Liver (tissue), 9 donors: ENCODE results near the gene C5. TPM values are rescaled to one million over a fixed set of nuclear protein-coding genes. Genes with fewer than 3 reads are reported as not detected.
A peak's percentile ranks its signal among the peaks of the same experiment; 100 is the strongest.

Experiments
- DNase-seq: peaks from one replicate; pipeline ENCODE4 v3.0.0-alpha.2; 2017; ENCODE audit warnings: low spot score
- H3K27ac ChIP-seq, 2 donors: one replicate each; pipeline ENCODE4 v1.7.0; 2013; ENCODE audit warnings: inconsistent platforms in 2 of 2, low read length in 2 of 2, control low read depth in 1 of 2, low read depth in 1 of 2, mild to moderate bottlenecking in 1 of 2
- H3K27me3 ChIP-seq, 4 donors: one replicate each; pipeline versions ENCODE4 v1.6.1 to v1.7.0; 2013; ENCODE audit warnings: low read length in 3 of 4, inconsistent platforms in 1 of 4, mild to moderate bottlenecking in 1 of 4, moderate library complexity in 1 of 4; ENCODE audit not compliant: control insufficient read depth in 4 of 4, insufficient read depth in 4 of 4
- H3K36me3 ChIP-seq, 4 donors: one replicate each; pipeline versions ENCODE4 v1.6.1 to v1.7.0; 2013; ENCODE audit warnings: low read length in 3 of 4, mild to moderate bottlenecking in 3 of 4, low read depth in 1 of 4, moderate library complexity in 1 of 4; ENCODE audit not compliant: control insufficient read depth in 4 of 4, insufficient read depth in 3 of 4
- H3K4me1 ChIP-seq, 4 donors: one replicate each; pipeline versions ENCODE4 v1.6.1 to v1.7.0; 2013; ENCODE audit warnings: low read length in 3 of 4, mild to moderate bottlenecking in 3 of 4, moderate library complexity in 1 of 4; ENCODE audit not compliant: control insufficient read depth in 4 of 4, insufficient read depth in 4 of 4
- H3K4me3 ChIP-seq, 3 donors: one replicate each; pipeline versions ENCODE4 v1.6.1 to v1.7.0; 2013; ENCODE audit warnings: low read length in 3 of 3, control low read depth in 1 of 3, low read depth in 1 of 3, mild to moderate bottlenecking in 1 of 3
- H3K9ac ChIP-seq, 2 donors: one replicate each; pipeline ENCODE4 v1.7.0; 2013; ENCODE audit warnings: low read length in 2 of 2, mild to moderate bottlenecking in 2 of 2, moderate library complexity in 2 of 2, control low read depth in 1 of 2, low read depth in 1 of 2
- H3K9me3 ChIP-seq, 4 donors: one replicate each; pipeline versions ENCODE4 v1.6.1 to v1.7.0; 2013; ENCODE audit warnings: low read length in 3 of 4; ENCODE audit not compliant: control insufficient read depth in 4 of 4
- EGR1 ChIP-seq, 2 donors: IDR thresholded peaks; 2 replicates each; pipeline ENCODE4 v1.6.1; 2016 to 2018; ENCODE audit warnings: antibody characterized with exemption in 2 of 2, low read depth in 2 of 2
- FOXA1 ChIP-seq: IDR thresholded peaks from 2 replicates; pipeline ENCODE4 v1.6.1; 2016; ENCODE audit warnings: antibody characterized with exemption
- FOXA2 ChIP-seq: IDR thresholded peaks from 2 replicates; pipeline ENCODE4 v1.6.1; 2016; ENCODE audit warnings: antibody characterized with exemption
- GABPA ChIP-seq, 2 donors: IDR thresholded peaks in 1 of 2; conservative IDR thresholded peaks in 1 of 2; 2 replicates each; pipeline ENCODE4 v1.6.1; 2016; ENCODE audit warnings: antibody characterized with exemption in 2 of 2, mild to moderate bottlenecking in 1 of 2, moderate library complexity in 1 of 2
- HNF4A ChIP-seq, 2 donors: conservative IDR thresholded peaks; 2 replicates each; pipeline ENCODE4 v1.6.1; 2016; ENCODE audit warnings: antibody characterized with exemption in 2 of 2, mild to moderate bottlenecking in 2 of 2
- HNF4G ChIP-seq: IDR thresholded peaks from 2 replicates; pipeline ENCODE4 v1.6.1; 2016; ENCODE audit warnings: antibody characterized with exemption
- JUND ChIP-seq, 2 donors: IDR thresholded peaks; 2 replicates each; pipeline ENCODE4 v1.6.1; 2016; ENCODE audit warnings: antibody characterized with exemption in 2 of 2
- NR2F2 ChIP-seq: IDR thresholded peaks from 2 replicates; pipeline ENCODE4 v1.6.1; 2016; ENCODE audit warnings: antibody characterized with exemption
- RAD21 ChIP-seq, 2 donors: IDR thresholded peaks; 2 replicates each; pipeline ENCODE4 v1.6.1; 2016; ENCODE audit warnings: antibody characterized with exemption in 2 of 2, mild to moderate bottlenecking in 2 of 2
- RXRA ChIP-seq, 2 donors: IDR thresholded peaks; 2 replicates each; pipeline ENCODE4 v1.6.1; 2017 to 2018; ENCODE audit warnings: antibody characterized with exemption in 2 of 2, mild to moderate bottlenecking in 1 of 2
- SP1 ChIP-seq: IDR thresholded peaks from 2 replicates; pipeline ENCODE4 v1.6.1; 2018; ENCODE audit warnings: antibody characterized with exemption, mild to moderate bottlenecking
- TAF1 ChIP-seq: conservative IDR thresholded peaks from 2 replicates; pipeline ENCODE4 v1.6.1; 2016; ENCODE audit warnings: antibody characterized with exemption, mild to moderate bottlenecking
- YY1 ChIP-seq: IDR thresholded peaks from 2 replicates; pipeline ENCODE4 v1.6.1; 2016; ENCODE audit warnings: antibody characterized with exemption, mild to moderate bottlenecking
- WGBS: extraction: QIAGEN DNeasy Blood & Tissue Kit; methylation state at CpG from one replicate; pipeline ENCODE4 v1.1.7; 2013; 5-methylcytosine and 5-hydroxymethylcytosine counted together
- polyA plus RNA-seq, 2 donors: library from polyadenylated mRNA; stranded (reverse) in 1 of 2; unstranded in 1 of 2; fragments of 200-250 nt in 1 of 2; fragments of >200 nt in 1 of 2; fragmentation: Nextera tagmentation in 1 of 2; extraction: Ambion mirVana in 1 of 2; gene quantifications; one replicate each; pipeline versions ENCODE4 v1.2.1 to v1.2.3, GENCODE V29; 2013 to 2015
- total RNA-seq, 2 donors: library from RNA; depleted of rRNA; stranded (reverse); fragments of >200 nt; gene quantifications; one replicate each; pipeline ENCODE4 v1.2.3, GENCODE V29; 2014
- TF ChIP-seq, protein P1 (sequence below): fragments of 150-350 bp; IDR thresholded peaks from 2 replicates; pipeline ENCODE4 v1.5.1; 2017; ENCODE audit warnings: improper control_type of control experiment, low read depth, low read length; ENCODE audit not compliant: missing input control
- TF ChIP-seq, protein P2 (sequence below): IDR thresholded peaks from 2 replicates; pipeline ENCODE4 v1.6.1; 2016; ENCODE audit warnings: antibody characterized with exemption
- TF ChIP-seq, protein P3 (sequence below): IDR thresholded peaks from 2 replicates; pipeline ENCODE4 v1.6.1; 2016; ENCODE audit warnings: antibody characterized with exemption, mild to moderate bottlenecking
- TF ChIP-seq, protein P4 (sequence below): IDR thresholded peaks from 2 replicates; pipeline ENCODE4 v1.6.1; 2016; ENCODE audit warnings: antibody characterized with exemption
- donor health status: healthy.
- donor health status: healthy.
- donor health status: healthy.
- donor health status: healthy.
- donor health status: healthy.

C5 gene
- total and polyA plus RNA-seq, 4 donors = 127 to 485 (median 361) TPM

DNA sequence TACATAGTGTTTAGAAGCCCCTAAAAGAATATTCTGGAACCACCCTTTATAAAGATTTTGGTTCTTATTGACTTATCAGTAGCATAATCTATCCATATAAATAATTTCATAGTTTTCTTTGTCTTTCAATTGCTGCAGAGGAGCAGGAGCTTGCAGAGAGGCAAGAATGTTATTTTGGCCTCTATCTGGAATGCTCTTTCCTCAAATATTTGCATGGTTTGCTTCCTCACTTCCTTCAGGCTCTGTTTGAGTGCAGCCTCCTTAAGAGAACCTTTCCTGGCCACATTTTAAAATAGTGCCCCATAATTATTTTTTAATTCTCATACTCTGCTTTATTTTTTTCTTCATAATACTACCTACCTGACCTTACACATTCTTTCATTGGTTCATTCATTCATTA is 1.5 kb downstream of the C5 start:
- Histone ChIP-seq H3K36me3 (peaks cover 0 to 7% (median 4%) of the 10 kb centered on the region in 4 donors), H3K27ac (no peak overlapping the region), H3K4me3 (peak overlapping the region; percentile 69 to 98 (median 94)), H3K4me1 (peaks cover 3 to 29% (median 19%) of the 10 kb centered on the region in 4 donors), H3K9ac (peak overlapping the region; percentile 75 to 91), H3K27me3 (no peaks in the 10 kb centered on the region), H3K9me3 (no peaks in the 10 kb centered on the region)
- no peak for DNase-seq
- TF ChIP-seq, protein P1, sequence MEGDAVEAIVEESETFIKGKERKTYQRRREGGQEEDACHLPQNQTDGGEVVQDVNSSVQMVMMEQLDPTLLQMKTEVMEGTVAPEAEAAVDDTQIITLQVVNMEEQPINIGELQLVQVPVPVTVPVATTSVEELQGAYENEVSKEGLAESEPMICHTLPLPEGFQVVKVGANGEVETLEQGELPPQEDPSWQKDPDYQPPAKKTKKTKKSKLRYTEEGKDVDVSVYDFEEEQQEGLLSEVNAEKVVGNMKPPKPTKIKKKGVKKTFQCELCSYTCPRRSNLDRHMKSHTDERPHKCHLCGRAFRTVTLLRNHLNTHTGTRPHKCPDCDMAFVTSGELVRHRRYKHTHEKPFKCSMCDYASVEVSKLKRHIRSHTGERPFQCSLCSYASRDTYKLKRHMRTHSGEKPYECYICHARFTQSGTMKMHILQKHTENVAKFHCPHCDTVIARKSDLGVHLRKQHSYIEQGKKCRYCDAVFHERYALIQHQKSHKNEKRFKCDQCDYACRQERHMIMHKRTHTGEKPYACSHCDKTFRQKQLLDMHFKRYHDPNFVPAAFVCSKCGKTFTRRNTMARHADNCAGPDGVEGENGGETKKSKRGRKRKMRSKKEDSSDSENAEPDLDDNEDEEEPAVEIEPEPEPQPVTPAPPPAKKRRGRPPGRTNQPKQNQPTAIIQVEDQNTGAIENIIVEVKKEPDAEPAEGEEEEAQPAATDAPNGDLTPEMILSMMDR = no peak
- TF ChIP-seq FOXA2 (no peak), YY1 (no peak), RXRA (IDR thresholded peaks at IDR 0.05) (no peak), HNF4G (no peak), TAF1 (no peak), GABPA (IDR thresholded peaks at IDR 0.05 in 1 of 2, conservative IDR thresholded peaks at IDR 0.05 in 1 of 2) (no peak), HNF4A (conservative IDR thresholded peaks at IDR 0.05) (no peak), SP1 (no peak), JUND (IDR thresholded peaks at IDR 0.05) (no peak), EGR1 (IDR thresholded peaks at IDR 0.05; ENCODE audit: low read depth in 2 of 2) (no peak), RAD21 (IDR thresholded peaks at IDR 0.05) (no peak), FOXA1 (no peak)
- TF ChIP-seq, protein P2, sequence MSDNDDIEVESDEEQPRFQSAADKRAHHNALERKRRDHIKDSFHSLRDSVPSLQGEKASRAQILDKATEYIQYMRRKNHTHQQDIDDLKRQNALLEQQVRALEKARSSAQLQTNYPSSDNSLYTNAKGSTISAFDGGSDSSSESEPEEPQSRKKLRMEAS = no peak
- TF ChIP-seq, protein P3, sequence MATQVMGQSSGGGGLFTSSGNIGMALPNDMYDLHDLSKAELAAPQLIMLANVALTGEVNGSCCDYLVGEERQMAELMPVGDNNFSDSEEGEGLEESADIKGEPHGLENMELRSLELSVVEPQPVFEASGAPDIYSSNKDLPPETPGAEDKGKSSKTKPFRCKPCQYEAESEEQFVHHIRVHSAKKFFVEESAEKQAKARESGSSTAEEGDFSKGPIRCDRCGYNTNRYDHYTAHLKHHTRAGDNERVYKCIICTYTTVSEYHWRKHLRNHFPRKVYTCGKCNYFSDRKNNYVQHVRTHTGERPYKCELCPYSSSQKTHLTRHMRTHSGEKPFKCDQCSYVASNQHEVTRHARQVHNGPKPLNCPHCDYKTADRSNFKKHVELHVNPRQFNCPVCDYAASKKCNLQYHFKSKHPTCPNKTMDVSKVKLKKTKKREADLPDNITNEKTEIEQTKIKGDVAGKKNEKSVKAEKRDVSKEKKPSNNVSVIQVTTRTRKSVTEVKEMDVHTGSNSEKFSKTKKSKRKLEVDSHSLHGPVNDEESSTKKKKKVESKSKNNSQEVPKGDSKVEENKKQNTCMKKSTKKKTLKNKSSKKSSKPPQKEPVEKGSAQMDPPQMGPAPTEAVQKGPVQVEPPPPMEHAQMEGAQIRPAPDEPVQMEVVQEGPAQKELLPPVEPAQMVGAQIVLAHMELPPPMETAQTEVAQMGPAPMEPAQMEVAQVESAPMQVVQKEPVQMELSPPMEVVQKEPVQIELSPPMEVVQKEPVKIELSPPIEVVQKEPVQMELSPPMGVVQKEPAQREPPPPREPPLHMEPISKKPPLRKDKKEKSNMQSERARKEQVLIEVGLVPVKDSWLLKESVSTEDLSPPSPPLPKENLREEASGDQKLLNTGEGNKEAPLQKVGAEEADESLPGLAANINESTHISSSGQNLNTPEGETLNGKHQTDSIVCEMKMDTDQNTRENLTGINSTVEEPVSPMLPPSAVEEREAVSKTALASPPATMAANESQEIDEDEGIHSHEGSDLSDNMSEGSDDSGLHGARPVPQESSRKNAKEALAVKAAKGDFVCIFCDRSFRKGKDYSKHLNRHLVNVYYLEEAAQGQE = no peak
- TF ChIP-seq, protein P4, sequence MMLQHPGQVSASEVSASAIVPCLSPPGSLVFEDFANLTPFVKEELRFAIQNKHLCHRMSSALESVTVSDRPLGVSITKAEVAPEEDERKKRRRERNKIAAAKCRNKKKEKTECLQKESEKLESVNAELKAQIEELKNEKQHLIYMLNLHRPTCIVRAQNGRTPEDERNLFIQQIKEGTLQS = no peak

DNA sequence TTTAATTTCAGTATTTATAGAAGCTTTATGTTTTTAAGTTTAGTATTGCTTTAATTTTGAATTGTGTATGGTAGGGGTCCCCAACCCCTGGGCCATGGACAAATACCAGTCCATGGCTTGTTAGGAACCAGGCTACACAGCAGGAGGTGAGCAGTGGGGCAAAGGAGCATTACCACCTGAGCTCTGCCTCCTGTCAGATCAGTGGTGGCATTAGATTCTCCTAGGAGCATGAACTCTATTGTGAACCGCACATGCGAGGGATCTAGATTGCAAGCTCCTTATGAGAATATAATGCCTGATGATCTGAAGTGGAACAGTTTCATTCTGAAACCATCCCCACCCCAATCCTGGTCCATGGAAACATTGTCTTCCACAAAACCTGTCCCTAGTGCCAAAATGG is 1.9 kb downstream of the C5 start:
- DNase-seq = no peak
- 51% methylated on average over 2 of the region's 2 CpGs for whole genome bisulfite sequencing
- Histone ChIP-seq H3K9me3 (no peaks in the 10 kb centered on the region), H3K9ac (peak overlapping the region; percentile 75 to 89), H3K27ac (no peak overlapping the region), H3K4me1 (peaks cover 3 to 24% (median 16%) of the 10 kb centered on the region in 4 donors), H3K27me3 (no peaks in the 10 kb centered on the region), H3K36me3 (peaks cover 1 to 10% (median 7%) of the 10 kb centered on the region in 4 donors), H3K4me3 (peak overlapping the region; percentile 69 to 98 (median 94))
- TF ChIP-seq NR2F2 (no peak), GABPA (IDR thresholded peaks at IDR 0.05 in 1 of 2, conservative IDR thresholded peaks at IDR 0.05 in 1 of 2) (no peak)
